GM18502 (cell line): ENCODE data around the gene MRGPRE.

ENCODE experiments used
- ATAC-seq: cut with Tn5 transposase; IDR thresholded peaks from one replicate; pipeline ENCODE4 v1.9.1; 2021; ENCODE audit warnings: mild to moderate bottlenecking; ENCODE audit not compliant: unreplicated experiment, poor library complexity

Gene MRGPRE

GRCh38 chr11:3216027-3216525 lies 16.1 kb downstream of the MRGPRE start:
- no peak for ATAC-seq

GRCh38 chr11:3215346-3216026 lies 16.7 kb downstream of the MRGPRE start:
- ATAC-seq, result no peak

- ATAC-seq, result no peak
Measured at GRCh38 chr11:3214420-3214699, 17.9 kb downstream of the MRGPRE start.

- no peak for ATAC-seq
Measured at GRCh38 chr11:3213659-3214419, 18.4 kb downstream of the MRGPRE start.

DNA sequence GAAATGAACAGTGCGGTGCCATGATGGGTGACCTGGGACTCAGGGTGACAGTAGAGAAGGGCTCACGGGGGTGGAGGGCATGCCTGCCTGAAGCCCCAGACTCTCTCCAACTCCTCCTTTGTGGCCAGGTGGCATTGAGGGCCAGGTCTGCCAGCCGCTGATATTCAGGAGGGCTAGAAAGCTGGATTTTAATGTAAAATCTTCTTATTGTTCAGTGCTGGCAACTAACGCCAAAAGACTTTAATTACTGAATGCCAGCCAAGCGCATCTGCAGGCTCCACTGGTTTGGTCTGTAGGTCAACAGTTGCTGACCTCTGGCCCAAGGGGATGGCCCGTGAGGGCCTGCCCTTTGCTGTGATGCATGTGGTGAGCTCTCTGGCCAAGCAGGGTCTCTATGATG lies 23.9 kb downstream of the MRGPRE start:
- ATAC-seq, result no peak

DNA sequence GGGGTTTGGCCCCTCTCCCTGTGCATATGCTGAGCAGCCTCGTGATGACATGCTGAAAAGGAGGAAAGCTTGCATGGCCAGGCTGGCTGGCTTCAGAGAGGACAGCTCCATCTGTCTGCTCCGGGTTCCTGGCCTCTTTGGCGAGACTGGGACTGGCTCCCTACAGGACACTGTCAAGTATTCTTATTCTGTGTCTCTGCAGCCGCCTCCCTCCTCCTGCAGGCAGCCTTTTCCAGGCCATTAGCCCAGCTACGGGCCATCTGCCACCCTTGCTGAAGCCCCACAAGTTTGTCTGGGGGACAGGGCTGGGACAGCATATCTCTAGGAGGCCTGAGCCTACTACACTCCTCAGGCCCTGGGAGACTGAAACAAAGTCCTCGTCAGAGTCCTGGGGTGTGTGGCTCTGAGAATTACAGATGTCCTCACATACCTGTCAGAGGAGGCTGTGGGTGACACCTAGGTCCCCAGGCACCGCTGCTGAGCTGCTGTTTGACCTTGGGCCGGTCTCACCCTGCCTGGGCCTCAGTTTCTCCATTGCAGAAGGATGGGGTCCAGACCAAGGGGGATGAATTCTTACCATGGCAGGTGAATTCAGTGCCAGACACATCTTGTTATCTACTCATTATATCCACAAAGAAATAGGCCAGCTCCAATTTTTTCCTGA lies 24.6 kb downstream of the MRGPRE start:
- ATAC-seq, result no peak

GRCh38 chr11:3206922-3207204 lies 25.4 kb downstream of the MRGPRE start:
- no peak for ATAC-seq

- ATAC-seq, result no peak
Measured at GRCh38 chr11:3206156-3206921, 25.9 kb downstream of the MRGPRE start.

DNA sequence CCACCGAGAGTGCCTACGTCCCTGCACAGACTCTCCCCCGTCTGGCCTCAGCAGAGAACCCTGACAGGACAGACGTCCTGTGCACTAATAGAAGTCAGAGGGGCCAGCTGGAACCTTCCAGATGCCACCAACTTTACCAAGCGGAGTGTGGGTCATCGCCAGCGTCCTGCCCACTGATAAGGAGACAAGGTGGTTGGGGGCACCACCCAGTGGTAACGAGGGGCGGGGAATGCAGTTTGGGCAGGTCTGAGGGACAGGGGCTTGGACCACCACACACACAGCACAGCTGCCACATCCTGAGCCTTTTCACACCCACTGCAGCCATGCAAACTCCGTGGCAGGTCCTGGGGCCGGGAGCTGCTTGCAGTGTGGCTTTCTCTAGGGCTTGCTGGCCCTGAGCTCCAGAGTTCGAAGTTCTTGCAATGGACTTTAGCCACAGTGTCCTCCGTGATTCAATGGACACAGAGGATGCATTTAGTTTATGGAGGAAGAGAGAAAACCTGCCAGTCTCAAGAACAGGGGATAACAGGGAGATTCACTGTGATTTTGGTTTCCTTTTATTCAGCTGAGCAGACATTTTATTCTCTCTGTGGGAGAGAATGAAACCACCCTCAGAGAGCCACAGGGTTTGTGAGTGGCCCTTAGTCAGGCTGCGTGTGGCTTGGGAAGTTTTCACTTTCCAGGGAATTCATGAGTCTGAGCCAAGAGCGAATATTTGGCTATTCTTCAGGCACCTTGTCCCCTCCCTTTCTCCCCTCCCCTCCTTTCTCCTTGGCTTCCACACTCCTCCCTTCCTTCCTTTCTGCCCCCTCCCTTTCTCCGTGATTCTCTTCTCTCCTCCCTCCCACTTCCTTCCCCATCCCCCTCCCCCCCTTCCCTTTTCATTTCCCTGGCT lies 26.7 kb downstream of the MRGPRE start:
- ATAC-seq, result no peak

DNA sequence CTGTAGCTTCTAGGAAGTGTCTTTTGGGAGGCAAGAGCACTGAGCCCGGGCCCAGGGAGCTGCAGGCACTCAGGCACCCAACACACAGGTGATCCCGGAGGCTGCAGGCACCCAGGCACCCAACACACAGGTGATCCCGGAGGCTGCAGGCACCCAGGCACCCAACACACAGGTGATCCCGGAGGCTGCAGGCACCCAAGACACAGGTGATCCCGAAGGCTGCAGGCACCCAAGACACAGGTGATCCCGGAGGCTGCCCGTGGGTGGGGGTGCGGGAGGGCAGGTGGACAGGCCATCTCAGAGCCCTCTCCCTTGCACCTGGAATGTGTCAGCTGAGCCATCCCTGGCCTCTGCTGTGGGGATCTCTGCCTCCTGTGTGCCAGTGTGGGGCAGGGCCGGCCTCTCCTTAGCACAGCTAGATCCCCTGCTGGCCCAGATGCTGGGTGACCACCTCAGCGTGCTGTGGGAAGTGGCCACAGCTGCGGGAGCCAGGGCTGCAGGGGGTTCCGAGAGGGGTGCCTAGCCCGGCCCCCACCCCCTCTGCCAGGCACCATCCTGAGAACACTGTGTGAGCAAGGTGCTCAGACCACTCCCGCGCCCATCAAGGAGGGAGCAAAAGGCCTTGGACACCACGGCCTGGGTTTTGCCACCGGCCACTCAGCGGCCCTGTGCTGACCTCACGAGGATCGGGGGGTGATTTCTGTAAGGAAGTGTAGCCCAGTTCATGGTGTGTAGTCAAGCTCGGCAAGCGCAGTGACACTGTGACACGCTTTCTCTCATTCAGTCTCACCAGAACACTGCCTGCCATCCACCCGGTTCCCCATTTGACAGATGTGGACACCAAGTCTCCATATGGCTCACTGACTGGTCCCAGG lies 27.8 kb downstream of the MRGPRE start:
- no peak for ATAC-seq

DNA sequence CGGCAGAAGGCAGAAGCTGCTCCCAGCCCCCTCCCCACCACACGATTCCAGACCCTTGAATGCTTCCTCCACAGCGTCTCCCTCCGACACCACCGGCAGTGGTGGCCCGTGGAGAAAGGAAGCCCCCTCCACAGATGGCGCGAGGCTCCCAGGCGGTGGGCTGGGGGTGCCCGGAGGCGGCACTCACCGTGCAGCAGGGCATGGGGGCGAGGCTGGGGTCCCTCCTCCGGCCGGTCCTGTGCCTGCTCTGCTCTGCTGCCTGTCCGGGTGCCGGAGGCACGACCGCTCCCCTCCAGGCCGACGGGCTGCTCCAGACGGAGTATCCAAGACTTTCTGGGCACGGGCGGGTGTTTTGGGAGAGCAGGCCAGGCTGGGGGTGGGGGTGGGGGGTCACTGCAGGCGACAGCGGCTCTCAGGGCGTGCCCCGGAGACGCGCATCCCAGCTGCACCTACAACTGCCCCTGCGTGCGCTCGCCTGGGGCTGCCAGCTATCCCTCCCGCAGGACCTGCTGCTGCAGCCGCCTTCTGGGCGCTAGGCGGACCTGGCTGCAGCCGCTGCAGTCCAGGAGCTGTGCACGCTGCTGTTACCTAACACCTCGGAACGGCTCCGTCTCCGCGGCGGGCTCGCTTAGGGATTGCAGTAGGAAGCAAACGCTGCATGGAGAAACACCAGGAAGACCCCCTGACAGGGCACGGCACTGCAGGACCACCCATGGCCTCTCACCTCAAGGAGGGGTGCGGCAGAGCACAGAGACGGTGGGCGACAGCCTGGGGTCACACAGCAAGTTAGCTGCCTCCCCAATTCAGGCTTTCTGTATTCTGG lies 28.8 kb downstream of the MRGPRE start:
- no peak for ATAC-seq

DNA sequence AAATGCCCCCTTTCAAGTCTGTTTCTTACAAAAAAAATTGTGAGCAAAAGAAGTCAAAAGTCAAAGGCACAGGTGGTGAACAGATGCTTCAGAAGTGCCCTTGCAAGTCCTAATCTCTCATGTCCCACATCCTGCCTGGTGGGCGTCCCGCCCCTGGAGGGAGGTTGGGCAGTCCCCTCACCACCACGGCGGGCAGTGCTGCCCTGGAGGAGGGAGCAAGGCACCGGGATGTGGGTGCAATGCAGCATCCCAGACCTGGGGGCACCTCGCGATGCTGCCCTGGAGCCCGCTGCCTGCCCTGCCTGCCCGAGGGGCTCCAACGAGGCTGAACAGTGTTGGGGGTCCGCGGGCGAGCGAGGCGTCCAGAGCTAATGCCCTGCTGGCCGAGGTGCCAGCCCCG lies 29.5 kb downstream of the MRGPRE start:
- ATAC-seq, result no peak

GRCh38 chr11:3202305-3202704 lies 29.9 kb downstream of the MRGPRE start:
- no peak for ATAC-seq

DNA sequence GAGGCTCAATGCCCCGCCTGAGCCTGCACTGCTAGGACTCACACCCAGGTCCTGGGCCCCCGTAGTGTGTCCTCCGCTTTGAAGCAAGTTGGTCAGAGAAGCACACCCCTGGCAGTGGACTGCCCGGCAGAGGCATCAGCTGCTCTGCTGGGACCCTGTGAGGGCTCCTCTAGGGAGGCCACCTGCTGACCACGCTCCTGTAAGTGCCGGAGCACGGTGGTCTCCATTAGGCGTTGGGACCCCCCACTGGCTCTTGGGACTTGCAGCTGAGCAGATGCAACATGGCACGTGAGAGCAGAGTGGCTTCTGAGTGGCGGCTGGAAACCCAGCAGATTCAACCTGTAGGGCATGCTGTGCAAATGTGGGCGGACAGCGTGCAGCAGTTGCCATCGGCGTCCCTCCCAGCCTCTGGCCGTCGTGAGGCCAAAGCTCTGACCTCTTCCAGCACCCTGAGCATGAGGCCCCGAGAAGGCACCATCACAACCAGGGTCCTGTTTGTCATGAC lies 30.5 kb downstream of the MRGPRE start:
- no peak for ATAC-seq

- ATAC-seq, result no peak
Measured at GRCh38 chr11:3201112-3201581, 31.1 kb downstream of the MRGPRE start.

GRCh38 chr11:3200388-3201111 lies 31.7 kb downstream of the MRGPRE start:
- no peak for ATAC-seq

DNA sequence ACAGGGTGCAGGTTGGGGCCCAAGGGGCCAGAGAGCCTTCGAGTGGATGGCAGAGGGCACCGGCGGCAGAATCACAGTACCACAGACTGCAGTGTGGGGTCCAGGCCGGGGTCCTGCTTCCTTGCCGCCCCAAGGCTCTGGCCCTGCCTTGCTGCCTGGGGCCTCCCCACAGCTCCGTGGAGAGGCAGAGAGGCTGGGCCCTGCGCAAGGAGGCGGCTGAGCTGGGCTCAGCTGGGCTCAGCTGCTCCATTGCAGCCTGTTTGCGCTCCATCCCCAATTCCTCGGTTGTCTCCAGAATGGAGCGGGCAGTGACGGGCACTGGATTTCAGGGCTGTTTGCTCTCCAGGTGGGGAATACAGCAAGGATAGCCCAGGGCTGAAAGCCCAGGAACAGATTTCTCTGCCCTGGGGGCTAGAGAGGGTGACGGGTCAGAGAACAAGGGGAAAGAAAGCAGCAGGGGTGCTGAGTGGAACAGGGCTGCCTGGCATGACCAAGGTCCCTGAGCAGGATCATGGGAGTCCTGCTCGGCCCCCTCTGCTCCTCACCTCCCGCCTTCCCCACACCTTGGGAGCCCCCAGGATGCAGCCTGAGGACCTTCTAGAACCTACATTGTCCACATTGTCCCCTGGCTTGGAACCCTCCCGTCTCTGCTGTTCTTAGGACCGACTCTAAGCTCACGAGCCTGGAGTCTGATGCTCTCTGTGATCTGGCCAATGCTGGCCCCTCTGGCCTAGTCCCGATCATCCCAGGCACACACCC lies 32.5 kb downstream of the MRGPRE start:
- no peak for ATAC-seq
